GM13976 (cell line): ENCODE results near the gene FAM163B.

Source experiments
- DNase-seq: peaks from one replicate; pipeline ENCODE4 v3.0.0; 2012; ENCODE audit warnings: low spot score
- in situ Hi-C: fragments of 300-500 bp; cut with MboI; formaldehyde crosslinking; loops from one replicate; pipeline ENCODE4 v1.12.0; 2022; ENCODE audit warnings: low sequenced_read_pairs, mixed read lengths, inconsistent platforms; ENCODE audit not compliant: unreplicated experiment
- TF ChIP-seq, protein P1 (sequence below): IDR thresholded peaks from 2 replicates; pipeline ENCODE4 v1.5.1; 2012; ENCODE audit warnings: borderline replicate concordance, mild to moderate bottlenecking; ENCODE audit not compliant: insufficient read depth; ENCODE audit errors: extremely low read depth, missing control alignments, control extremely low read depth

Gene FAM163B

DNA sequence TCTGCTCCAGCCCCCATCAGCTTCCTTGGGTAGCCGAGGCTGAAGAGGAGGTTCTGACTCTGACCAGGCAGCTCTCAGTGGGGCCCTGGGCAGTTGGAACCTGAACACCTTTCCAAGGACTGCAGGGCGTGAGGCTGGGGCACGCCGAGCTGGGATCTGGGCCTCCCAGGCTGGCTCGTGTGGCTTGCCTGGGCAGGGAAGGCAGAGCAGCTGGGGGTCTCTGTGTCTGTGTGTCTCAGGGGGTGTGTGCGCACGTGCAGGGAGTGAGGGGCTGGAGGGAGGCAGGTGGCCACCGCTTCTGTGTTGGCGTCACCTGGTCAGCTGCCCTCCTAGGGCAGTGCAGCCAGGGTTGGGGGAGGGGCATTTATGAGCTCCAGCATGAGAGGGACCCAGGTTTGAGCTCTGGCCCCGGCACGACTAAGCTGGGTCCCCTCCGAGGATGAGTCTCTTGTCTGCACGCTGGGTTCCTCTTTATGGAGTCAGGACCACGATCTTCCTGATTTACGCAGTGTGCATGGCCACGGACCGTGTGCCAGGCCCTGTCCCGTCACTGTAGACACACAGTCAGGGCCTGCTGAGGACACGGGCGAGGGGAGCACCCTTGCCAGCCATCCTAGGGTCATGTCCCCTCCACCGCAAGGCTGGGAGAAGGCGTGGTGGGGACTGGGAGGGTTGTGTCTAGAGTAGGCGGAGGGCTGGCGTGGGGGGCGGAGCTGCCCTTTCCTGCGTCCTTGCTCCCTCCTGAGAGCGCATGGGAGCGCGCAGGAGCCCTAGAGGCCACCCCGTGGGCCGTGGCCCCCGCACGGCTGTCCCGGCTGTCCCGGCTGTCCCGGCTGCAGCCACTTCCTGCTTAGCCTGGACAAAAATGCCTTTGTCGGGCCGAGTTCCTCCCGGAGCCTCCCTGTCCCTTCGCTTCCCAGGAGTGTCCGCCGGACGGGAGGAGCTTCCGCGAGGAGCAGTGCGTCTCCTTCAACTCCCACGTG, 70.0 kb downstream of the FAM163B start:
- no peak for DNase-seq
- in situ Hi-C loops = loop anchor here (25.0 kb wide), 1 partner anchor 198 kb away; the partner anchor contains the start of gene SARDH
- TF ChIP-seq, protein P1, sequence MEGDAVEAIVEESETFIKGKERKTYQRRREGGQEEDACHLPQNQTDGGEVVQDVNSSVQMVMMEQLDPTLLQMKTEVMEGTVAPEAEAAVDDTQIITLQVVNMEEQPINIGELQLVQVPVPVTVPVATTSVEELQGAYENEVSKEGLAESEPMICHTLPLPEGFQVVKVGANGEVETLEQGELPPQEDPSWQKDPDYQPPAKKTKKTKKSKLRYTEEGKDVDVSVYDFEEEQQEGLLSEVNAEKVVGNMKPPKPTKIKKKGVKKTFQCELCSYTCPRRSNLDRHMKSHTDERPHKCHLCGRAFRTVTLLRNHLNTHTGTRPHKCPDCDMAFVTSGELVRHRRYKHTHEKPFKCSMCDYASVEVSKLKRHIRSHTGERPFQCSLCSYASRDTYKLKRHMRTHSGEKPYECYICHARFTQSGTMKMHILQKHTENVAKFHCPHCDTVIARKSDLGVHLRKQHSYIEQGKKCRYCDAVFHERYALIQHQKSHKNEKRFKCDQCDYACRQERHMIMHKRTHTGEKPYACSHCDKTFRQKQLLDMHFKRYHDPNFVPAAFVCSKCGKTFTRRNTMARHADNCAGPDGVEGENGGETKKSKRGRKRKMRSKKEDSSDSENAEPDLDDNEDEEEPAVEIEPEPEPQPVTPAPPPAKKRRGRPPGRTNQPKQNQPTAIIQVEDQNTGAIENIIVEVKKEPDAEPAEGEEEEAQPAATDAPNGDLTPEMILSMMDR = no peak

DNA sequence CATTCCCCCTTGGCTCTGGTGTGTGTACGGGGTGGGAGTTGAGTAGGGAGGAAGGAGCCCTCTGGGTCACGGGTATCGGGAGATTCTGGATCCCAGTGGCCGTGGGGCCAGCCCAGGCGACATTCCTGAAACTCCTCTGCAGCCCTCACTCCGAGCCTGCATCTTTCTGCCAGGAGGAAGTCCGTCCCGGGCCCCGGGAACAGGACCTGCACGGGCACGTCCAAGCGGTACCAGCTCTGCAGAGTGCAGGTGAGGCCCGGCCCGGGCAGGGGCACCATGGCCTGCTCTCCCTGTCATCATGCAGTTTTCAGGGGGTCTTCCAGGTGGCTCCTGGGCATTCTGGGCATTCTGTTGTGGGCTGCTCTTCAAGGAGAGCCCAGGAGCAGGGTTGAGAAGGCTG, 71.0 kb downstream of the FAM163B start:
- in situ Hi-C loops = loop anchor here (25.0 kb wide), 1 partner anchor 199 kb away; the partner anchor contains the start of gene SARDH
- no peak for DNase-seq
- TF ChIP-seq, protein P1 = no peak

DNA sequence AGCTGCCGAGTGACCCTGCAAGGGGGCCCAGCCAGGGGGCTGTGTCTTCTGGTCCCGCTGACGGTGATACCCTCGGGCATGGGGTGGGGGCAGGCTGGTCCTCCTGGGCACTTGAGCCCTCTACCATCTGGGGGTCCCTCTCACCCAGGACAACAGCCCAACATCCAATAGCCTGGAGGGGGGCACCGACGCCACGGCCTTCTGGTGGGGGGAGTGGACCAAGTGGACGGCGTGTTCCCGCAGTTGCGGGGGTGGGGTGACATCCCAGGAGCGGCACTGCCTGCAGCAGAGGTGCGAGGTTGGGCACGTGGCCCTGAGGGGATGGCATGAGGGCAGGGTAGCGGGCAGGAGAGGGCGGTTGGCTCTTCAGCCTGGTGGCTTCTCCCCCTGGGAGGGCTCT, 71.9 kb downstream of the FAM163B start:
- TF ChIP-seq, protein P1 = no peak
- DNase-seq = no peak
- in situ Hi-C loops = loop anchor here (25.0 kb wide), 1 partner anchor 200 kb away; the partner anchor contains the start of gene SARDH

DNA sequence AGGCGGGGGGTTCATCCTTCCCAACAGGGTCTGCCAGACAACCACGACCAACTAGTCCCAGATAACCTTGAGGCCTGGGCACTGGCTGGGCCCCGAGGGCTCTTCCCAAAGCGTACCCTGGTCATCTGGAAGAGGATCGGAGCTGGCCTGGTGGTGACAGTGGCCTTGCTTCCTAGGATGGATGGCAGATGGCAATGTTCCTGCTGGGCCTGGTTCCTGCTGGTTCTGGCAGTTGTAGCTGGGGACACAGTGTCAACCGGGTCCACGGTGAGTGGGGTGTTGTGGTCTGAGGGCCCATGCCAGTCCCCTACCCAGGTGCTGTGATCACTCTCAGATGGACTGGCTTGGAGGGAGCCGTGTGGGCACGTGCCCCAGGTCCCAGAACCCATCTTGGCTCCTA, 72.7 kb downstream of the FAM163B start:
- no peak for DNase-seq
- TF ChIP-seq, protein P1 = no peak
- in situ Hi-C loops = loop anchor here (25.0 kb wide), 1 partner anchor 201 kb away; the partner anchor contains the start of gene SARDH

DNA sequence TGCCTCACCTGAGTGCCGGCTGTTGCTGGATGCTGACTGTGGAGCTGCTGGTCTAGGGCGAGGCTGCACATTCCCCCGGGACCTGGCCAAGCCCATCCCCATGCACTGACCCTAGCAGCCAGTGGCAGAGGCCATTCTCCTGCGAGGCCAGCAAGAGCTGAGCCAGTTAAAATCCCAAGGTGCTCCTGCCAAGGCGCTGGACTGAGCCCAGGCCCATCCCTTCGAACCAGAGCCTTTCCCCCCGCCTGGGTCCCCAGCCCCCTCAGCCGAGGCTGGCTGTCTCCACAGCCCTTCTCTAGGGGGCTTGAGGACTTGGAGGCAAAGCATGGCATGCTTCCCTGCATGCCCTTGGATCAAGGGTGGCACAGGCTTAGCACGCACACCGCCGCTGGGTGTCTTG, 73.1 kb downstream of the FAM163B start:
- TF ChIP-seq, protein P1 = no peak
- DNase-seq = no peak
- in situ Hi-C loops = loop anchor here (25.0 kb wide), 1 partner anchor 201 kb away; the partner anchor contains the start of gene SARDH

DNA sequence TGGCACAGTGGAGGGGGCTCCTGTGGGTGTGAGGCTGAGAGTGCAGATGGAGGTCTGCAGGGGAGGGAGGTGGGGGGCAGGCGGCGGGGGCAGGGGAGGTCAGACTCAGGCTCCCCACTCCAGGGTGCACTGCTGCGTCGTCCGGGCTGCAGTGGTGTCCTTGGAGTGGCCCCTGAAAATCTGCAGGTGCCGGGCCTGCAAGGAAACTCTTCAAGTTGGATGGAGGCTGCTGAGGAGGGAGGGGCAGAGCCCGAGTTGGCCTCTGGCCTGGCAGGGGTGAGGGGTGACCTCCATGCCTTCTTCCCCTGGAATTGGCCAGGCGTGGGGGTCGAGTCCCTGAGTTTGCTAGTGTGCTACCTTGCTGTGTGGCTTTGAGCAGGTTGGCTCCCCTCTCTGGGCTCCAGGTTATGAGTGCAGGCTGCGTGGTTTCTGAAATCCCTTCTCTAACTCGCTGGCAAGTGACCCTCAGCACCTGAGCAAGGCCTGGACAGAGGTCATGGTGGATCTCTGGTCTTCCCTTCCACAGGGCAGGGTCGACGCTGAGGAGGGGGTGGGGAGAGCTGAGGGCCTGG, 73.8 kb downstream of the FAM163B start:
- TF ChIP-seq, protein P1 = no peak
- DNase-seq = no peak
- in situ Hi-C loops = loop anchor here (25.0 kb wide), 1 partner anchor 202 kb away; the partner anchor contains the start of gene SARDH
